H1 (cell line): ENCODE results near the gene DOCK1.

Experiments
- ASH2L ChIP-seq: fragments of 200-600, 300-600 bp; sonication (generic); IDR thresholded peaks from one replicate; pipeline ENCODE4 v1.7.1; 2017; ENCODE audit warnings: low read length
- CBX5 ChIP-seq: fragments of 300-800, 300-1000 bp; sonication (generic); IDR thresholded peaks from 2 replicates; pipeline ENCODE4 v1.7.1; 2016; ENCODE audit warnings: antibody characterized with exemption, low read length, low read depth
- CTCF ChIP-seq, 3 experiments: IDR thresholded peaks; 1 replicate in 2 of 3; 2 replicates in 1 of 3; pipeline versions ENCODE4 v1.5.1 to v1.6.1; 2011; ENCODE audit warnings: low read length in 3 of 3, mild to moderate bottlenecking in 3 of 3, inconsistent platforms in 2 of 3, low read depth in 1 of 3, moderate library complexity in 1 of 3; ENCODE audit not compliant: insufficient read depth in 1 of 3; ENCODE audit errors: control extremely low read depth in 1 of 3
- EZH2 ChIP-seq: fragments of 200-600 bp; sonication (generic); IDR thresholded peaks from 2 replicates; pipeline ENCODE4 v1.7.1; 2012; ENCODE audit warnings: low read depth, mild to moderate bottlenecking, moderate library complexity, low read length, inconsistent platforms; ENCODE audit not compliant: severe bottlenecking
- PHF8 ChIP-seq: fragments of 200-600 bp; sonication (generic); conservative IDR thresholded peaks from 2 replicates; pipeline ENCODE4 v1.7.1; 2012; ENCODE audit warnings: low read depth, mild to moderate bottlenecking, inconsistent platforms, low read length, moderate library complexity
- POLR2A ChIP-seq, 2 experiments: IDR thresholded peaks; 1 replicate in 1 of 2; 2 replicates in 1 of 2; pipeline ENCODE4 v1.6.1; 2011; ENCODE audit warnings: low read depth in 2 of 2, low read length in 2 of 2, mild to moderate bottlenecking in 2 of 2; ENCODE audit errors: control extremely low read depth in 1 of 2
- POLR2AphosphoS5 ChIP-seq: IDR thresholded peaks from 2 replicates; pipeline ENCODE4 v1.6.1; 2011; ENCODE audit warnings: low read depth, low read length
- TF ChIP-seq, protein P1 (sequence below): IDR thresholded peaks from 2 replicates; pipeline ENCODE4 v1.6.1; 2012; ENCODE audit warnings: inconsistent platforms
- TF ChIP-seq, protein P2 (sequence below): IDR thresholded peaks from 2 replicates; pipeline ENCODE4 v1.6.1; 2011; ENCODE audit warnings: low read depth, mild to moderate bottlenecking, low read length; ENCODE audit not compliant: insufficient read depth

DNA sequence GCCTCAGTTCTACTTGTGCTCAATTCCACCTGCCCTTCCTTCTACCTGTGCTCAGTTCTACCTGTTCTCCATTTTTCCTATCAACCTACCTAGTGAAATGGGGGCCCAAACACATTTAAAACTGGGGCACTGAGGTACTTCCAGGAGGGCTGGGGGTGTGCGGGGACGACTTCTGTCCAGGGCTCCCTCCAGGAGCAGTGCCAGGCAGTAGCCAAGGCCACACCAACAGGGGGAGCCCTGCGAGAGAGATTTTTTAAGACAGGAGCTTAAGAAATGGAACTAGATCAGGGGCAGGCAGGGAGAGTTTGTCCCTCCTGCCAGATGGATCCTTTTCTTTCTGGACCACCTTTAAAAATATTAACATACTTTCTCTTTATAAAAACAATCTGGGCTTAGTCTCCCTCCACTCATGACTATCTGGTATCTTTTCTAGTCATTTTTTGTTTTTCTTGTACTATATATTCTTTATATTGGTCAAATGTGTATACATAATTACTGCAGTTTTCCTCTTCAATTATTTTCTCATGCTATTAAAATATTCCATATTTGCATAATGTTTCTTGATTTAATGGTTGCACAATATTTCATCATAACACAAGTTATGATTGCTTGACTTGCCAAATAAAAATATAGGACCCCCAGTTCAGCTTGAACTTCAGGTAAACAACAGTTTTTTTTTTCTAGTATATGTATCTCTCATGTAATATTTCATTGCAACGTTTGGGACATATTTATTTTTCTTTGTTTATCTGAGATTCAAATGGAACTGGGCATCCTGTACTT, 338.5 kb downstream of the DOCK1 start:
- TF ChIP-seq PHF8: no peak
- TF ChIP-seq POLR2AphosphoS5: no peak
- no peak for TF ChIP-seq POLR2A (IDR thresholded peaks at IDR 0.05; ENCODE audit: control extremely low read depth in 1 of 2, low read depth in 2 of 2, low read length in 2 of 2)
- TF ChIP-seq, protein P1, sequence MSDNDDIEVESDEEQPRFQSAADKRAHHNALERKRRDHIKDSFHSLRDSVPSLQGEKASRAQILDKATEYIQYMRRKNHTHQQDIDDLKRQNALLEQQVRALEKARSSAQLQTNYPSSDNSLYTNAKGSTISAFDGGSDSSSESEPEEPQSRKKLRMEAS: no peak
- TF ChIP-seq CBX5: no peak
- TF ChIP-seq, protein P2, sequence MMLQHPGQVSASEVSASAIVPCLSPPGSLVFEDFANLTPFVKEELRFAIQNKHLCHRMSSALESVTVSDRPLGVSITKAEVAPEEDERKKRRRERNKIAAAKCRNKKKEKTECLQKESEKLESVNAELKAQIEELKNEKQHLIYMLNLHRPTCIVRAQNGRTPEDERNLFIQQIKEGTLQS: no peak
- TF ChIP-seq CTCF (IDR thresholded peaks at IDR 0.05; ENCODE audit: control extremely low read depth in 1 of 3, insufficient read depth in 1 of 3, low read depth in 1 of 3, low read length in 3 of 3): peak; percentile 78 to 82 (median 81)
- TF ChIP-seq EZH2: no peak
- TF ChIP-seq ASH2L: no peak
